ENCODE measurements around the gene APOL2. TPM values are rescaled to one million over a fixed set of nuclear protein-coding genes. Genes with fewer than 3 reads are reported as not detected.
"Not testable (repeated sequence)": the region's sequence is repeated elsewhere in the genome, so short reads cannot be mapped to it uniquely, and the experiment has no call there.

Gene APOL2
- total RNA-seq, 1 donor from 2014 or later = 42.5 TPM

GRCh38 chr22:36223504-36223903, 15.8 kb downstream of the APOL2 start:
- DNase-seq (ENCODE audit: low read depth in 2 of 2) = no peak

DNA sequence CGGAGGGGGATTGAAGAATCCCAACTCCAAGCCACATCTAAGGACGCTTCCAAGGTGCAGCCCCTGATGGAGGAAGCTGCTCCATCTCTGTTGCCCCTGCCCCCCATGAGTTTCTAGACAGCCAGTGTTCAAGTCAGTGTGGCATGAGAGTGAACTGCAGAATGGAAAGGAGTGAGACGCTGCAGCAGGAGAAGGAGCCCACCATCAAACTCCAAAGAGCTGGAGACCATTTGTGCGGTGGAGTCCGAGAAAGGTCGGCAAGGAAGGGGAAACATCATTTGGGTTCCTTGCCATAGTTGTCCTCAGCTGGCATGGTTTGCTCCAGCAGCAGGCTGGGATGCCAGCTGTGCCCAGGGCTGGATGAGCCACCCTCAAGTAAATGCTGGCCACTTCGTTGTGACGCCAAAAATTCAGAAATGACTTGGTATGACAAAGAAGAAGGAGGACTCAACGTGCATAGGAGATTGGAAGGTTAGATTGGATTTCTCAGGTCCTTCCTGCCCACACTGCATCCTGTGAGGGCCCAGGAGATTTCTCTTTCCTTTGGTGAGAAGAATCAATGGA, 16.4 kb downstream of the APOL2 start:
- no peak for DNase-seq (ENCODE audit: low read depth in 2 of 2)

DNA sequence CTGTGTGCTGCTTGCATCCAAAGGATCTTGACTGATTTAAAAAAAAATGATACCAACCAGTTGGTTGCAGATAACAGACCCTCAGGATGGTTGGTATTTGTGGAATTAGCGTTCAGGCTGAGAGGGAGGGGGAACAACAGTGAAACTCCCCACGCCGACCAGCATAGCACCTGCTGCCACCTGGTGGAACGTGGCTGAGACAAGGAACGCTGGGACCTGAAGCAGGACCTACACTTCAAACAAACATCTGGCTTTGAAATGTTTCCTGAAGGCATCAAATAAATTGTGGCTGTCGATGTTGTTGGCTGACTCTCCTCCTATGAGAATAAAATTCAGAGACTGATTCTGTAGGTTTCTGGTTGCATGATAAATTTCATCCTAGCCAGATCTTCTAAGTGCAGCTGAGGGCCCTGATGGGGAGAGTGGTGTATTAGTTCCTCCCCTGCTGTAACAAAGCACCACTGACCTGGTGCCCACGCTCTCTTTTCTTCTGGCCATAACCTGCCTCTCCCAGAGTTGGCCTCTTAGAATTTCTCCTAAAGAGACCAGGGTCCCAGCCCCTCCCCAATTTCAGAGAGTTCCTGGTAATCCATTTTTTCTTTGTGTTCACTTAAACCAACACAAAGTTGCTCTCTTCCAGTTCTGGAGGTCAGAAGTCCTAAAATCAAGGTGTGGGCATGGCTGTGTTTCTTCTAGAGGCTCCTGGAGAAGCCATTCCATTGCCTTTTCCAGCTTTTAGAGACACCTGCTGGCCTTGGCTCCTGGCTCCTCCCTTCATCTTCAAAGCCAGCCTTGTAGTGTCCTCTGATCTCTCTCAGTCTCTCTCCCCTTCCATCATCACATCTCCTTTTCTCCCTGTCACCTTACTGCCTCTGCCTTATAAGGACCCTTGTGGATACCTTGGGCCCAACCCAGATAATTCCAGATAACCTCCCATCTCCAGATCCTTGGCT, 17.3 kb downstream of the APOL2 start:
- DNase-seq (ENCODE audit: low read depth in 2 of 2) = peak; percentile 69 to 78

DNA sequence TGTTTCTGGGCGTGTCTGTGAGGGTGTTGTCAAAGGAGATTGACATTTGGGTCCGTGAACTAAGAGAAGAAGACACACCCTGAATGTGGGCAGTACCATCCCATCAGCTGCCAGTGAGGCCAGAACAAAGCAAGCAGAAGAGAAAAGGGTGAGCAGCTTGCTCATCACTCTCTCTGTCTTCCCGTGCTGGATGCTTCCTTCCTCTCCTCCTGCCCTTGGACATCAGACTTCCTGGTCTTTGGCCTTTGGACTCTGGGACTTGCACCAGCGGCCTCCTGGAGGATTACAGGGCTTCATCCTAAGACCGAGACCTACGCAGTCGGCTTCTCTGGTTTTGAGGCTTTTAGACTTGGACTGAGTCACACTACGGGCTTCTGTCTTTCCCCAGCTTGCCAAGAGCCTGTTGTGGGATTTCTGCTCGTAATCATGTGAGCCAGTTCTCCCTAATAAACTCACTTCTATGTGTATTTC, 18.8 kb downstream of the APOL2 start:
- peak; percentile 52 to 74 for DNase-seq (ENCODE audit: low read depth in 2 of 2)

DNA sequence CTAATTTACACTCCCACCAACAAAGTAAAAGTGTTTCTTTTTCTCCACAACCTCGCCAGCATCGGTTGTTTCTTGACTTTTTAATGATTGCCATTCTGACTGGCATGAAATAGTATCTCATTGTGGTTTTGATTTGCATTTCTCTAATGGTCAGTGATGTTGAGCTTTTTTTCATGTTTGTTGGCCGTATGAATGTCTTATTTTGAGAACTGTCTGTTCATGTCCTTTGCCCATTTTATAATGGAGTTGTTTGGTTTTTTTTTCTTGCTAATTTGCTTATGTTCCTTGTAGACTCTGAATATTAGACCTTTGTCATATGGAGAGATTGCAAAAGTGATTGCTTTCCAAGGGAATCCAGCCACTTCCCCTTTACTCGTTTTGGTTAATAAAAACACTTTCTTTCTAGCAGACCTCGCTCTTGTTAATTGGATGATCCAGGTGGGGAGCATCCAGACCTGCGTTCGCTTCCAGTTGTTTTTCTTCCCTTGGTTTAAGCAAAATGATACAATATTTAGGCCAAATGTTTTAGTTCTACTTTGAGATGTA, 20.6 kb downstream of the APOL2 start:
- DNase-seq (ENCODE audit: low read depth in 2 of 2) = no peak

DNA sequence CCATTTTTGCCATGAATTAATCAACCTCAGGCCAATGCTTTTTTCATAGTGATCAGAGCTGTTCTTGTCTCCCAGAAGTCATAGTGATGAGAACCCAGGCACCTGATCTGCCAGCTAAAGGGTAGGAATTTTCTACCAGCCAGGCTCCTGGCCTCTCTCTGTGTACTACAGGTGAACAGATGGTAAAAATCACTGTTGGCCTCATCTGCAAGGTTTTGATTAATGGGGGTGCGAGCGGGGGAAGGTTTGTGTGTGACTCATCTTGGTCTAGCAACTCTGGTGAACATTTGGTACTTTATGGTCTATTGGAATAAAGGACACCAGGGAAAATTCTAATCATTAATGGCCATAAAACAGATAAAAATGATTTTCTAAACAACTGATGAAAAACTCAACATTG, 23.3 kb downstream of the APOL2 start:
- DNase-seq (ENCODE audit: low read depth in 2 of 2) = no peak

DNA sequence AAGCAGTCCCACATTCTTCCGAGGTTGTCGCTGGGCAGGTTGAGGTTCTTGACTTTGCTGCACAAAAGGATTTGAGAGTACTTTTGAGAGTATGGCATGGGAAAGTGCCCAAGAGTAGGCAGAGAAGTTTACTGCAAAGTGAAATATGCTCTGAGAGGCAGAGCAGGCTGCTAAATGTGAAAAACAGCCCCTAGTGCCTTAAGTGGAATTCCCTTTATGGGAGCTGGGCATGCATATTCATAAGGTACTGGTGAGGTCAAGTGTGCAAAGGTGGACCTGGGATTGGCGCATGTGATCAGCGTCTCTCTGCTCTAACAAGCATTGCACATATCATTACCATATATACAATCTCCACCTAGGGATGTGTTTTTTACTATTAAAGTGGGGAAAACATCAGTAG, 25.7 kb downstream of the APOL2 start:
- DNase-seq (ENCODE audit: low read depth in 2 of 2) = no peak

DNA sequence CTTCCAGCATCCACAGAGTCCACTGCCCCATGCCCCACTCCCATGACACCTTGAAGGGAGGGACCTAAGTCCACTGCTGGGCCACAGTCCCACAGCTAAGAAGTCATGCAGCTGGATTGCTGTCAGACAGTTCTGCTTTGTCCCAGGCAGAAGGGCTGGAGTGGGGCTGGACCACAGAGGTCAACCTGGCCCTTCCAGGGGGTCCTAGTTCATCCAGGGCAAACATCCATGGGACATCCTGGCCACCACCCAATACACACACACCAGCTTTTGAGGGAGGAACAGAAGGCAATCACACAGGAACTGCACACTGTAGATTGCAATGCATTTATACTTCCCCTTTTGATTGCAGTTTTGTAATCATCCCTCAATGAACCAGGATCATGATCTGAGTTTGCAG, 26.4 kb downstream of the APOL2 start:
- no peak for DNase-seq (ENCODE audit: low read depth in 2 of 2)

DNA sequence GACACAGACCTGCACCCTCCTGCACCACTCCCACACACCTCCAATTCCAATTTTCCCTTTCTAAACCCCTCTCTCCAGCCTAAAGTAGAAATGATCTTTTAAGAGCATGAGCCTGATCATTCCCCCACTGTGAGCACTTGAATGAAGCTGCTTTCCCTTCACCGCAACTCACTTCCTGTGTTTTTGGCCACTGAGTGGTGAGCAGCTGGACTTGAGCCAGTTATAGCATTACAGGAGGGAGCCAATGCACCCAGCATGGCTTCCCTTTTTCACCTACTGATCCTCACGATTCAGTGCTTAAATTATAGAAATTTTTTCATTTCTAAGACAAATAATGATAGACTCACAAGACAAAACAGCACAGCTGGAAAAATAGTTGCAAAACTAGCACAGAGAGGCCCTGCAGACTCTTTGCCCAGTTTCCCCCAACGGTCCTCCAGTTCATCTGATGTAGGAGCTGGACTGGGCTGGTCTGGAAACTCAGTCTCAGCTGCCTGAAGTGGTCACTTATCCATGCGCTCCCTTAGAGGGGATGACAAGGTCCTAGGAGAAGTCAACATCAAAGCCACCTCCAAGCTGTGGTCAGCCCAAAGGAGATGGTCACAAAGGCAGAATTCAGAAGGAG, 28.0 kb downstream of the APOL2 start:
- DNase-seq (ENCODE audit: low read depth in 2 of 2) = peak; percentile 69 to 71

DNA sequence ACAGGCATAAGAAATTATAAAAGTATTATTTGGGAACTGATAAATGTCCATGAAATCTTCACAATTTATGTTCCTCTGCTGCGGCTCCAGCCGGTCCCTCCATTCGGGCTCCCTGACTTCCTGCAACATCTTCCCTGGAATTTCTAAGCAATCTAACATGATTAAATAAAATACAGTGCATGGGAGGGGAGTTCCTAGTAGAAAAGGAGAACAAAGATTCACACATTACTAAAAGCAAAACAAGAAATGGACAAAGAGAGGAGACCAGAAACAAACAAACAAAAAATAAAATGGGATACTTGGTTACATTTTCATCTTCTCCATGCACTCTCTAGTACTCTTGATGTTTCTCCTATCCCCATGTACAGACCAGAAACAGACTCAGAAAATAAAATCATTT, 29.1 kb downstream of the APOL2 start:
- no peak for DNase-seq (ENCODE audit: low read depth in 2 of 2)

DNA sequence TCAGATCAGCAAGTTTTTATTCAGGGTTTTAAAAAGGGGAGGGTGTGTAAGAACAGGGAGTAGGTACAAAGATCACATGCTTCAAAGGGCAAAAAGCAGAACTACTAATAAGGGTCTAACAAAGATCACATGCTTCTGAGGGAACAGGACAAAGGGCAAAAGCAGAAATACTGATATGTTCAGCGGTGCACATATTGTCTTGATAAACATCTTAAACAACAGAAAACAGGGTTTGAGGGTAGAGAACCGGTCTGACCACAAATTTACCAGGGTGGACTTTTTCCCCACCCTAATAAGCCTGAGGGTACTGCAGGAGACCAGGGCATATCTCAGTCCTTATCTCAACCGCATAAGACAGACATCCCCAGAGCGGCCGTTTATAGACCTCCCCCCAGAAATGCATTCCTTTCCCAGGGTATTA, 29.8 kb downstream of the APOL2 start:
- DNase-seq (ENCODE audit: low read depth in 2 of 2) = not testable (repeated sequence)

- no peak for DNase-seq (ENCODE audit: low read depth in 2 of 2)
These were observed 30.4 kb downstream of the APOL2 start for GRCh38 chr22:36208914-36209313.

DNA sequence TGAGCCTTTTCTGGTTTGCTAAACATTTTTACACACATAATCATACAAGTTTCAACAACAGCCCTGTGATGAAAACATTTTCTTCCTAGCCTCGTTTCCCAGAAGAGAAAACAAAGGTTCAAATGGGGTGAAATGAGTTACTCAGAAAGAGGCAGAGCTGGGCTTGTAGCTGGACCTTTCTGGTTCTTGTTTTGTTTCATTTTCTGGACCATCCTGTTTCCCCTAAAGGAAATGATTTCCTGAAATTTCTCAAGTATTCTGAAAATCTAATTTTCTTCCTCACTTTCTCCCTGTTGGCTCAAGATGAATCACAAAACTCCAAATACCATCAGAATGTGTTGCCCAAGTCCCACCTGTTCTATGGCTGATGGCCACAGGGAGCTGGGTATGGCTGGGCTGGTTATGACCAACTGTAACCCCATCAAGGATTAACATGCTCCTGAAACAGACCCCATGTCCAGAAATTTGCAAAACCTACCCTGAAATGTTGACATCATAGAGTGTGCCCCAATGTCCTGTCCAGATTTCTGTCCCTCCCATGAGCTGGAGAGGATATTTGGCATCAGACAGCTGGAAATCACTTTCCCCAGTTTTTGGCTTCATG, 31.1 kb downstream of the APOL2 start:
- no peak for DNase-seq (ENCODE audit: low read depth in 2 of 2)

DNA sequence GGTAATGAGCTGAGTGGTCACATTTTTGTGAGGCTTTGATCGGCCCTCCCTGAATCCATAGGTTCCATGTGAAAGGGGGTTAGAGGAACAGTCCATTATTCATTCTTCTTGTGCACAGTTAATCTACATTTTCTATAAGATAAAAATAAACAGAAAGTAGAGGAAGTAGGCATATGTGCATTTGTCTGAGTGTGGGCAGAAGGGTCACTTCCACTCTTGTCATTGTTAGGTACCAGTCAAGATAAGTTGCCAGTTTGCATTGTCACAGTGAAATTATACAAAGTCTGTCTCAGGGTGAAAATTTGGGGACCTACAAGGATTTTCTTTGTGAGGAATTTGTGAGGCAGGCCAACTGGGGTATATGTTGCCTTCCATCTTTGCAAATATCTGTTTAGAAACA, 33.1 kb downstream of the APOL2 start:
- no peak for DNase-seq (ENCODE audit: low read depth in 2 of 2)

DNA sequence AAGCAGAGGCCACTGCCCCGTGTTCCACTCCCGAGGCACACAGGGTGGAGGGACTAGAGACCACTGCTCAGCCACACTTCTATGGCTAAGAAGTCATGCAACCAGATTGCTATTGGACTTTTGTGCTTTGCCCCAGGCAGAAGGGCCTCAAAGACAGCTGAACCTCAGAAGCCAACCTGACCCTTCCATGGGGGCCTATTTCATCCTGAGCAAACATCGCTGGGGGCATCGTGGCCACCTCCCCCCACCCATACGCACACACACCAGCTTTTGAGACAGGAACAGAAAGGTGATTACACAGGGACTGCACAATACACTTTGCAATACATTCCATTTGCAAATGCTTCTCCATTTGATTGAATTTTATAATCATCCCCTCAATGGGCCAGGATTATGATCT, 33.8 kb downstream of the APOL2 start:
- DNase-seq (ENCODE audit: low read depth in 2 of 2) = not testable (repeated sequence)

DNA sequence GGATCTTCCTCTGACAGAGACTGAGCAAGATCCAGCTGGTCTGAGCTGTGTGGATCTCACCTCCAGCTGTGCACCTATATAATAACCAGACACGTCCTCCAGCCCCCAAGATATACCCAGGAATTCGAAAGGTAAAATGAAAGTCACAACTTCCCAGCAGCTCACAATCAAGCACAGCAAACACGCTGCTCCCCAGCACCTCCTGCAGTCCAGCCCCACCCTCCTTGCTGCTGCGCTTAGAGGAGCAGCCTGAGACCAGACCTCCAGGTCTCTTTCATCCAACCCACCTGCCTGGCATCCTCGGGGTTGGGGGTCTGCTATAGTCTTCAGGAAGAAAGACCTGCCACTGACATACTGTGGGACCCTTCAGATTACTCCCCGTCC, 34.7 kb downstream of the APOL2 start:
- DNase-seq (ENCODE audit: low read depth in 2 of 2) = no peak

DNA sequence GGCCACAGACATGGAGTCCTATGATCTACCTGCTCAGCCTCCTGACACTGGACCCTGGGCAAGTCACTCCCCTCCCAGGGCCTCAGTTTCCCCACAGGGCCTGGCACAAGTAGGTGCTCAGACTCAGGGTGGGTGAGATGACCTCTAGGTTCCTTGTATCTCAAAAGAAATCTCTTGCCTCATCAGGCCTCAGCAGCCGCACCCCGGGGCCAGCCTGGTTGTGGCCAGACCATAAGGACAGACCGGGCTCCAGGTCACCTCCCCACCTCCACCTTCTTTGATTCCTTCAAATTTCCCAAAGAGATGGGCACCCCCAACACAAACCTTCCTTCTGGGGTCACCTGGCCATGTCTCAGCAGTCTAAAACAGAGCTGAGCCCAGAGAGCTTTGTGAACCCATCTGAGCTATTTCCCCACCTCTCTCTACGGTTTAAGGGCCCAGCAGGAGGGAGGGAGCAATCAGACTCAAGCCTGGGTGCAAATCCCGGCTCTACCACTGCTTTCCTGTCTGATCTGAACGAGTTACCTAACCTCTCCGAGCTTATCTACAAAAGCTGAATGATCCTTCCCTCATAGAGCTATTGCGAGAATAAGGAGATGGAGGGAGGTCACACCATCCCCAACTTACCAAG, 35.2 kb downstream of the APOL2 start:
- DNase-seq (ENCODE audit: low read depth in 2 of 2) = no peak

DNA sequence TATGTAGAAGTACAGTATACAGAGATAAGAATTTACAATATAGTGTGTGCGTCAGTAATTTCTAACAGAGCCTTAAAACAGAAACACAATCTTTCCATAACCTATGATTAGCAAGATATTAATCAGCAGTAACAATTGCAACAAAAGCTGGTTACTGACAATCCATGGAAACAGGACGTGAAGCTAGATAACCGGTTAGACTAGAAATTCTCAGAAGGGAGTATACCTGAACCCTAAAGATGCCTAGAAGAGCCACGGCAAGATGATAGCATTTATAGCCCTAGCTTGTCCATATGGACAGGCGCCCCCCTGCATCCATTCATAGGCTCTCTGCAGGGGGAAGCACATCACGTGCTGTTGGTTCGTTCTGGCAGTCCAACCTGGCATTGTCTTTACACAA, 35.9 kb downstream of the APOL2 start:
- DNase-seq (ENCODE audit: low read depth in 2 of 2) = peak in 1 of 2 donors; percentile 48

DNA sequence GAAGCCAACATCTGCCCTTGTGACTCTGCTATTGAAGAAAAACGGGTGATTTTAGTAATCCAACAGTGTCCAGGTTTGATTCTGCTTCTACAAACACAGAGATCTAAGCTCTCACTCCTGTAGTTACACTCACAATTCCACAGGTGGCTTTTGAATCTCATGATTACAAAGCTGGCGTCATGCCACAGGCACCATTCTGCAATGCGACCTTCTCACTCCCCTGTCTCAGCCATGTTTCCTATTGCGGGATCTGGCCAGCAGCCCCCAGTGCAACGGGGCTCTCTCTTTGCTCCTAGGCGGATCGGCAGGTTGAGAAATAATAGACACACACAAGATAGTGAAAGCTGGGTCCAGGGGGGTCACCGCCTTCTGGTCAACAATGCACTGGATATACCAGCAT, 36.4 kb downstream of the APOL2 start:
- DNase-seq (ENCODE audit: low read depth in 2 of 2) = peak; percentile 71 to 95

DNA sequence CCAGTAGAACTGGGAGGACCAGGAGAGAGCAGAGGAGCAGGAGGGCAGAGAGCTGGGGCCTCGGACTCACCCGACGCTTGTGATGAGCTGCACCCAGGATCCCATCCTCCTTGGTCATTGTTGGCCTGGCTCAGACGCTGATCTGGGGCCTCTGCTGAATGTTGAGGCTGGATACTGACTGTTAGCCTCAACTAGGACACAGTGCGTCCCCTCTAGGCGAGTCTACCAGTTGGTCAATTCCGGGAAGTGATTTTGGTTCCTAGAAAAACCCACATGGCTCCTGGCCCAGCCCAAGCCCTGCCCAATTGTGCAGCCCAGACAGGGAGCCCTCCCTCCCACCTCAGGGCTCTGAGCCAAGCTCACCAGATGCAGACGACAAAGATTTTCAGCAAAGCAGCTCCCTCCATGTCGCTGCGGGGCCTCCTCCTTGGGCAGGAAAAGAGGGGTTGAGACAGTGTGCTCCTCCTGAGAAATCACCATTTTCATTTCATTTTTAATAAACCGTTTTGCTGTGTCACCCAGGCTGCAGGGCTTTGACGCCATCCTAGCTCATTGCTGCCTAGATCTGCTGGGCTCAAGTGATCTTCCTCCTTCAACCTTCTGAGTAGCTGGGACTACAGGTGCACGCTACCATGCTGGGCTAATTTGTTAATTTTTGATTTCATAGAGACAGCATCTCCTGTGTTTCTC, 37.6 kb downstream of the APOL2 start, which contains the start of gene APOL4:
Gene APOL4 (minus strand): TSS at position 180 of the 690 bp plus-strand sequence. CDS start 75 bp downstream, at position 105.
- peak in 1 of 2 donors; percentile 21 for DNase-seq (ENCODE audit: low read depth in 2 of 2)

All from lung microvascular endothelial cell (primary cell).